Neural cell (in vitro differentiated cells): ENCODE data around the gene DENND6A. TPM values are rescaled to one million over a fixed set of nuclear protein-coding genes. Genes with fewer than 3 reads are reported as not detected.

ENCODE experiments used
- H2AFZ ChIP-seq: fragments of 200-600, 300-800 bp; sonication (generic), shearing (Covaris generic); 2 replicates; pipeline ENCODE4 v1.6.0; 2014; ENCODE audit warnings: low read depth, mild to moderate bottlenecking, antibody characterized with exemption, low read length, moderate library complexity
- H3F3A ChIP-seq: fragments of 200-600 bp; shearing (Covaris generic); 2 replicates; pipeline ENCODE4 v1.6.1; 2016; ENCODE audit warnings: mild to moderate bottlenecking, moderate library complexity, mixed read lengths, antibody characterized with exemption, low read length; ENCODE audit not compliant: insufficient read depth, poor library complexity, severe bottlenecking
- H3K27ac ChIP-seq: fragments of 200-600, 300-800 bp; sonication (generic), shearing (Covaris generic); 2 replicates; pipeline ENCODE4 v1.5.1; 2014; ENCODE audit warnings: mild to moderate bottlenecking, low read length, moderate library complexity
- H3K27me3 ChIP-seq: fragments of 300-800, 200-600 bp; sonication (generic), shearing (Covaris generic); 2 replicates; pipeline ENCODE4 v1.6.0; 2014; ENCODE audit warnings: mild to moderate bottlenecking, low read depth, low read length, moderate library complexity; ENCODE audit not compliant: insufficient read depth
- H3K36me3 ChIP-seq: fragments of 300-800, 200-600 bp; sonication (generic), shearing (Covaris generic); 2 replicates; pipeline ENCODE4 v1.5.1; 2014; ENCODE audit warnings: mild to moderate bottlenecking, antibody characterized with exemption, low read length, moderate library complexity; ENCODE audit not compliant: insufficient read depth
- H3K4me2 ChIP-seq: fragments of 300-800, 200-600 bp; sonication (generic), shearing (Covaris generic); 2 replicates; pipeline ENCODE4 v1.6.0; 2014; ENCODE audit warnings: mild to moderate bottlenecking, low read length
- H3K4me3 ChIP-seq: fragments of 300-800, 200-600 bp; sonication (generic), shearing (Covaris generic); 2 replicates; pipeline ENCODE4 v1.5.1; 2014; ENCODE audit warnings: mild to moderate bottlenecking, low read length, moderate library complexity
- H3K79me2 ChIP-seq: fragments of 200-600 bp; shearing (Covaris generic); replicated peaks from 2 replicates; pipeline ENCODE4 v1.6.0; 2014; ENCODE audit warnings: mild to moderate bottlenecking, low read length, moderate library complexity; ENCODE audit not compliant: insufficient read depth
- H3K9ac ChIP-seq: fragments of 300-800, 200-600 bp; sonication (generic), shearing (Covaris generic); 2 replicates; pipeline ENCODE4 v1.6.1; 2016; ENCODE audit warnings: mild to moderate bottlenecking, low read length, mixed read lengths
- H3K9me2 ChIP-seq: fragments of 200-600 bp; shearing (Covaris generic); 2 replicates; pipeline ENCODE4 v1.6.1; 2016; ENCODE audit warnings: mild to moderate bottlenecking, low read length, mixed read lengths; ENCODE audit not compliant: insufficient read depth
- H3K9me3 ChIP-seq: fragments of 200-600, 300-800 bp; sonication (generic), shearing (Covaris generic); 2 replicates; pipeline ENCODE4 v1.6.1; 2016; ENCODE audit warnings: mild to moderate bottlenecking, mixed run types, low read length, moderate library complexity, mixed read lengths
- H4K20me1 ChIP-seq: fragments of 200-600 bp; shearing (Covaris generic); 2 replicates; pipeline ENCODE4 v1.6.1; 2016; ENCODE audit warnings: mild to moderate bottlenecking, mixed run types; ENCODE audit not compliant: insufficient read depth
- CTCF ChIP-seq: fragments of 450-650 bp; IDR thresholded peaks from 2 replicates; pipeline ENCODE4 v1.5.1; 2014; ENCODE audit warnings: antibody characterized with exemption, mild to moderate bottlenecking, moderate library complexity; ENCODE audit not compliant: poor library complexity, severe bottlenecking
- EP300 ChIP-seq: fragments of 450-650 bp; conservative IDR thresholded peaks from 2 replicates; pipeline ENCODE4 v1.6.1; 2014; ENCODE audit warnings: antibody characterized with exemption, mild to moderate bottlenecking, moderate library complexity; ENCODE audit not compliant: poor library complexity, severe bottlenecking
- EZH2 ChIP-seq: fragments of 200-600, 300-800 bp; shearing (Covaris generic), sonication (generic); IDR thresholded peaks from 2 replicates; pipeline ENCODE4 v1.6.1; 2014; ENCODE audit warnings: antibody characterized with exemption, low read length, borderline replicate concordance, mild to moderate bottlenecking; ENCODE audit not compliant: insufficient read depth, poor library complexity, severe bottlenecking
- MXI1 ChIP-seq: fragments of 450-650 bp; conservative IDR thresholded peaks from 2 replicates; pipeline ENCODE4 v1.6.1; 2014; ENCODE audit warnings: antibody characterized with exemption, mild to moderate bottlenecking; ENCODE audit not compliant: poor library complexity, severe bottlenecking
- POLR2AphosphoS5 ChIP-seq: IDR thresholded peaks from 2 replicates; pipeline ENCODE4 v1.6.1; 2012
- RAD21 ChIP-seq: fragments of 450-650 bp; conservative IDR thresholded peaks from 2 replicates; pipeline ENCODE4 v1.6.1; 2014; ENCODE audit warnings: antibody characterized with exemption, mild to moderate bottlenecking, moderate library complexity
- REST ChIP-seq: IDR thresholded peaks from 2 replicates; pipeline ENCODE4 v1.6.1; 2012; ENCODE audit warnings: borderline replicate concordance
- SMC3 ChIP-seq: fragments of 450-650 bp; conservative IDR thresholded peaks from 2 replicates; pipeline ENCODE4 v1.6.1; 2014; ENCODE audit warnings: antibody characterized with exemption, mild to moderate bottlenecking, moderate library complexity; ENCODE audit not compliant: poor library complexity
- TAF1 ChIP-seq: IDR thresholded peaks from 2 replicates; pipeline ENCODE4 v1.6.1; 2012; ENCODE audit warnings: low read depth
- polyA plus RNA-seq: library from polyadenylated mRNA; depleted of rRNA; stranded (reverse); fragments of >200 nt; gene quantifications from 2 replicates; pipeline ENCODE4 v1.2.3, GENCODE V29; 2014

Gene DENND6A
- polyA plus RNA-seq, 1 donor from 2014 or later = 24.0 TPM

GRCh38 chr3:57733790-57734189 lies 40.9 kb upstream of the DENND6A start:
- no peak overlapping the region for H3K4me3 ChIP-seq
- H3K36me3 ChIP-seq = no peaks in the 10 kb centered on the region
- no peak overlapping the region for H3K9ac ChIP-seq
- no peaks in the 10 kb centered on the region for H3K9me2 ChIP-seq
- H4K20me1 ChIP-seq = no peaks in the 10 kb centered on the region
- H3K9me3 ChIP-seq = no peaks in the 10 kb centered on the region
- no peak overlapping the region for H3K27ac ChIP-seq
- no peak overlapping the region for H2AFZ ChIP-seq
- no peak for TF ChIP-seq SMC3
- no peak for TF ChIP-seq EP300
- no peak for TF ChIP-seq CTCF
- no peak for TF ChIP-seq POLR2AphosphoS5
- TF ChIP-seq EZH2 = no peak
- TF ChIP-seq MXI1 = no peak
- no peak for TF ChIP-seq TAF1
- no peak for TF ChIP-seq REST
- no peak for TF ChIP-seq RAD21
- H3K27me3 ChIP-seq = no peaks in the 10 kb centered on the region
- no peak overlapping the region for H3K4me2 ChIP-seq
- no peaks in the 10 kb centered on the region for H3F3A ChIP-seq
- no peaks in the 10 kb centered on the region for H3K79me2 ChIP-seq

- Histone ChIP-seq H3K36me3 (no peaks in the 10 kb centered on the region), H3K4me2 (no peak overlapping the region), H3K9ac (no peak overlapping the region), H3K27me3 (no peaks in the 10 kb centered on the region), H3K79me2 (no peaks in the 10 kb centered on the region), H3K27ac (no peak overlapping the region), H4K20me1 (no peaks in the 10 kb centered on the region), H3K9me2 (no peaks in the 10 kb centered on the region), H3F3A (no peaks in the 10 kb centered on the region), H2AFZ (no peak overlapping the region), H3K9me3 (no peaks in the 10 kb centered on the region), H3K4me3 (no peak overlapping the region)
- TF ChIP-seq RAD21 (no peak), TAF1 (no peak), MXI1 (no peak), SMC3 (no peak), EZH2 (no peak), REST (no peak), EP300 (no peak), POLR2AphosphoS5 (no peak), CTCF (no peak)
Observed at GRCh38 chr3:57731311-57731710, 38.4 kb upstream of the DENND6A start.
